ENCODE results near the gene SPEM3.
"Not testable (repeated sequence)": the region's sequence is repeated elsewhere in the genome, so short reads cannot be mapped to it uniquely, and the experiment has no call there.

SPEM3 gene

DNA sequence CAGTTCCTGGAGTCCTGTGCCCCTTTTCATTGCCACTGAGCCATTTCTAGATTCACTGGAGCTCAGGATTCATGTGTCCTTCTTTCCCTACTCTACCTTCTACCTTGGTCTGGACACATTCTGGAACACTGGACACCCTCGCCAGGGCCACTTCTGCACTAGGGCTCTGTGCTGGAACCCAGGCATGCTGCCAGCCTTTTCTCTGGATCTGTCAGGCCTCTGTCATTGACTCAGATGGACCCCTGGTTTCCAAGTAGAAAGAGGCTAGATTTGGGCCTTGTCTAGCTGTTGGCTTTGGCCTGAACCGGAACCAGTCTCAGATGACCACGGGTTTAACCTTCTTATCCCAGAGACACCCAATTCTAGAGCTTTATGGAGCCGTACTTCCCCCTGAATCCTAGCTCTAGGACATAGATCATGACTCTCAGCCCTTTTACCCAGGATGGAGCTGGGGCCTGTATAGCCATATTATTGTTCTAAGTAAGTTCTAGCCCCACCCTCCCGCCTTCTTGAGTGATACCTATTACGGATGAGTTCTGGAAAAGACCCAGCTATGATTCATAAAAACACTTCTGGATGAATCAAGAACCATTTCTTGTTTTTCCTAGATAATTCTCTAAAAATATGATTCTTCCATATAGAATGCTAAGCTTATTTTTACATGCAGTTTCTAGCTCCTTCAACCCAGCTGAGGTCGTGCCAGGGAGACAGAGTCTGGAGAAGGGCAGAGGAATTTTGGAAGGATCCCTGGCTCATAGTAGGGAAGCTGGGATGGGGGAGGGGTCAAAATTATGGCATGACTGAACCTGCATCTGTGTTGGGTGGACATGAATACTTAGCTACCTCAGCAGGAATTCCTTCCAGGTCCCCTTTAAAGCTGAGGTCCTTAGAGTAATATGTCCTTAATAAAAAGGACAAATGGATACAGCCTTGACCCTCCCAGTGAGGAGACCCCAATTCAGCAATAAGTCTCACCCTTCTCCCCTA is 15.1 kb downstream of the SPEM3 start:
- no peak for DNase-seq

DNA sequence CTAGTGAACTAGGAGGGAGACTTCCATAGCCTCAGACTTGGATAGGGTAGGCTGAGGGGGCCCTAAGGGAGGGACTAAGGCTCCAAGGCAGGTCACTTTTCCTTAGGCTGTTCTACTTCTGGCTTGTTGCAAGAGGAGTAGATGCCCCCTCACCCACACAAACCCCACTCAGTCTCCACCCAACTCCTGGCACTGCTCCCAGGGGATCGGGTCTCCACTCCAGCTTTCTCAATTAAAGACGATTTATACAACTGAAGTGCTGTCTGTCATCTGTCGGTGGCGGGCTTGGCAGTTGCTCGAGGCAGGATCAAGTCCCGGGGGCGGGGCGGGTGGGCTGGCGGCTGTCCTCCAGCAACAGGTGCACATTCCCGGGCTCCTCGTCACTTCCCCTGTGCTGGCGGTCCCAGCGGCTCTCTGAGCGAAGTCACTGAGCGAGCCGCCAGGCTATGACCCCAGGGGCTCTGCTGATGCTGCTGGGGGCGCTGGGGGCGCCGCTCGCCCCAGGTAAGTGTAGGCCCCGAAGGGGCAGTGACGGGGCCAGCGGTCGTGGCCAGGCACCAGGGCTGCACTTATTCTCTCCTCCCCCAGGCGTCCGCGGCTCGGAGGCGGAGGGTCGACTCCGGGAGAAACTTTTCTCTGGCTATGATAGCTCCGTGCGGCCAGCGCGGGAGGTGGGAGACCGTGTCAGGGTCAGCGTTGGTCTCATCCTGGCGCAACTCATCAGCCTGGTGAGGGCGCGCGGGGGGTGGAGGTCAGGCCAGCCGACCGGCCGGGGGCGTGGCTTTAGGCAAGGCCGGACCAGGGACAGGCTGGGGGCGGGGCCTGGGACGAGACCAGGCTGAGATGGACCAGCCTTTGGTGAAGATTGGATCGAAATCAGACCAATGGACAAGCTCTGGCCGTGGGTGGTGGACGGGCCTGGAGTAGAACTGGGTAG is 16.3 kb downstream of the SPEM3 start, which contains the start of gene CHRNB1:
TSS of gene CHRNB1 (plus strand) at position 380 of the 937 bp plus-strand sequence. CDS start at position 447, 67 bp downstream.
- no peak for DNase-seq

DNA sequence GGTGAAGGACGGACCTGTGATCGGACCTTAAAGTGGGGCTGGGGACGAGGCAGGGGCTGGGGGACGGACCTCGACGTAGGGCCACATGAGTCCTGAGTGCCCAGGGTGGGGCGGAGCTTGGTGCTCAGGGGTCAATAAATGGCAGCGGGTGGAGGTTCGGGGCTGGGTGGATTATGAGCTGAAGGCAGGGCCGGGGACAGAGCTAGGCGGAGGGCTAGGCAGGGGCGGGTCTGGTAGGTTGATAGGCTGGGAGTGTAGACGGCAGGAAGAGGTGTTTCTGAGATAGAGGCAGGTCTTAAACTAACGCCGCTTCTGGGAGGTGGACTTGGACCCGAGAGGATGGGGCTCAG is 16.9 kb downstream of the SPEM3 start:
- DNase-seq: no peak

DNA sequence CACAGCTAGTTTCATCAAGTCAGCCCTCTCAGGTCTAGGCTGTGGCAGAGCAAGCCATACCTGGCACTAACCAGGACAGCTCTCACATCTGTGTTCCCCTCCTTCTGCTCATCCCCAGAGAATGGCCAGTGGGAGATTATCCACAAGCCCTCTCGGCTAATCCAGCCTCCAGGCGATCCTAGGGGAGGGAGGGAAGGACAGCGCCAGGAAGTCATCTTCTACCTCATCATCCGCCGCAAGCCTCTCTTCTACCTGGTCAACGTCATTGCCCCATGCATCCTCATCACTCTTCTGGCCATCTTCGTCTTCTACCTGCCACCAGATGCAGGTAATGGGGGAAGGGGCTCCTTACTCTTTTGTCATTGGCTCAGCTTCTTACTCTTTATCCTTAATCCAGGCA is 19.8 kb downstream of the SPEM3 start:
- DNase-seq: no peak

DNA sequence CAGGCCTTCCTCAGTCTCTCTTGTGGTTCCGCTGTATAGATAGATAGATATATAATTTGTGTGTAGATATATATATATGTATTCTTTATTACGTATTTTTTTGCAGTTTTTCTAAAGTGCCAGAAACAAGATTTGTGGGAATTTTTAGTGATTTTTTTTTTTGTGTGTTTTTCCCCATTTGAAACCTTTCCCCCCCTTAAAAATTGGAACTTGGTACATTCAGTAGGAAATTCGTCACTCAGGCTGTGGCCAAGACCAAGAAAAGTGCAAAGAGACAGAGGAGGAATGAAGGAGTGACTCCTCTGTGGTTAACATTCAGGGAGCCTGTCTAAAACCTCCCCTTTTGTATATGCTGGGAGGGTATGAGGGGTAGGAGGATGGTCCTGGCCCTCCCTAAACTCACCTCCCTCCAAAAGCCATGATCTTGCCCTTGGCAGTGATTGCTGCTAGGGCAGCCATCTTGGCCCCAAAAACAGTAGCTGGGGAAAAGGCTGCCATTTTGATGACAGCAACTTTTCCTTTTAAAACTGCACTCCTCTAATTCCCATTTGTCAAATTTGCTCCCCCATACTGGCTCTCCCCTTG is 31.4 kb downstream of the SPEM3 start:
- DNase-seq: no peak

DNA sequence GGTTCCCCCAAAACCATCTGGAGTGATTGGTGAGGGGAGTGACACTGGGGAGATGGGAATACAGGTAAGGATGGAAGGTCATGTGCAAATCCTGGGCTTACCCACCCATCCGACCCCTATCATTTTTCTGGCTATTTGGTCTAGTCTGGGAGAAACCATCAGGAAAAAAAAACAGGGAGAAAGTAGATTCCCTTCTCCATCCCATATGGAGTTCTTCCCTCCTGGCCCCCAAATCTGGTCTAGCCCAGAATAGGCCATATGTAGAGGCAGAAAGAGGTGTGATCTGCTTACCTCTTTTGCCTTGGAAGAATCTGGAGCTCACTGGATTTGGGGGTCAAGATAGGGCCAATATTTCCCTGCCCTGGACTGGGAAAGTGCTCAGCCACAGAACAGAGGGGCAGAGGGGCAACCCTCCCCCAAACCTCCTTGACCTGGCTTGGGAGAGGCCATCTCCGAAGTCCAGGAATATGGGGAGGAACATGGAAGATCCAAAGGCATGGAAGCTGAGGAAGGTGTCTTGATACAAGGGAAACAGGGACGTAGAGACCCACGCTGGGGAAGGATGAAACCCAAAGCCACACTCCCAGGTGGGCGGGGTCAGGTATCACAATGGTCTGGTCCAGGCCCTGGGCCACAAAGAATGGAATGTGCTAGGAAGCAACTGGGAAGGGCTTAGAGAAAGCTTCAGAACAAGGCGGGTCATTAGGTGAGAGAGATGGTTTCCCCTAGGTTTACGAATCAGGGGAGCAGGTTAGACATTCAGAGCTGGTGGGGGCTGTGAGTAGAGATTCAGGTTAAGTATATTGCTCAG is 32.4 kb downstream of the SPEM3 start:
- DNase-seq: no peak

DNA sequence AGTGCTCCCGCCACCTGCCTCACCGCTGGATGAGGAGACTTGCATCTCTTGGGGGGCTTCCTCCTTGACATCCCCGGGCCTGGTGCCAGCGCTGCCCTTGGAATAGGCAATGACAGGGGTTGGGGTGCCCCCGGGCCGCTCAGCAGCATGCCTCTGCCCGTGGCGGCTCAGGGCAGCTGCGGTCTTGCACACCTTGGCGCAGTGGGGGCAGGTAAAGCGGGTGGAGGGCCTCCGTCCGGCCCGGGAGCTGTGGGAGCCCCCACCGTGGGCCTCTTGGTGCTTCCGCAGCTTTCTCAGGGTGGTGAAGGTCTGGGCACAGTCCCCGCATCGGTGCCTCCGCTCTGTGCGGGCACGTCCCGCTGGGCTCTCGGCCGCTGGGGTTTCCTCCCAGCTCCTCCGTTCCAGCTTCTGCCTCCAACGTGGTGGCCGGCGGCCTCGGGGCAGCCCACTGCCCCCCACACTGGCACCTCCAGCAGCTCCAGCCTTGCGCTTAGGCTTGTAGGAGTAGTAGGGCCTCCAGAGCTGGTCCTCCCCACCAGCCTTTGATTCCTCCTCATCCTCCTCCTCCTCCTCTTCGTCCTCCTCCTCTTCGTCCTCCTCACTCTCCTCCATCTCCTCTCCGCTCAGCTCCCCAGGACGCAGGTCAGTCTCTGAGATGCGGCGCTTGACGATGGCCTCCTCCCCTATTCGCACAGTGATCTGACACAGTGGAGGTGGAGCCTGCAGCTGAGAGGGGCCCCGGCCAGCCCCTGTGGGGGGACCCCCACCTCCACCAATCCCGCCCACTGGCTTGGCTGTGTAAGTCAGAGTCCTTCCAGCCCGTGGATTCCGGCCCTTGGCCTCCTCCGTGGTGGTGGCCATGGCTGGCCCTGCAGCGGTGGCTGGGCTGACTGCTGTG is 34.1 kb downstream of the SPEM3 start:
- DNase-seq: no peak

DNA sequence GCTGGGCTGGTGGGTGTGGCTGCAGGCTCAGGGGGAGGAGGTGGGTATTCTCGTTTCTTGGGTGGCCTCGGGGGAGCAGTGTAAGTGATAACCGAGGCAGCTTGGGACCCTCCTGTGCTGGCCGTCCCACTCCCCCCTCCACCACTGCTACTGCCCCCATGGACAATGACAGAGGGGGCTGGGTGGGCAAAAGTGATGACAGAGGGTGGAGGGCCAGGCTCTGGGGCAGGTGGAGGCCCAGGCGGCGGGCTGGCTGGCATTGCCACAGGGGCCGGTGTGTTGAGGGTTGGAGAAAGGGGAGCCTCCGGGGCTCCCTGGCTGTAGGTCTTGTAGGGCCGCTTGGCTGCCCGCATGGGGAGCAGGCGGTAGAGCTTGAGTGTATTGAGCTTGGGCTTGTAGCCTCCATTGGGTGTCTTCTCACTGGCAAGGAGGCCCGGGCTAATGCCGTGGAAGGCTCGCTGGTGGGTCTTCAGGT is 34.8 kb downstream of the SPEM3 start:
- DNase-seq: no peak

DNA sequence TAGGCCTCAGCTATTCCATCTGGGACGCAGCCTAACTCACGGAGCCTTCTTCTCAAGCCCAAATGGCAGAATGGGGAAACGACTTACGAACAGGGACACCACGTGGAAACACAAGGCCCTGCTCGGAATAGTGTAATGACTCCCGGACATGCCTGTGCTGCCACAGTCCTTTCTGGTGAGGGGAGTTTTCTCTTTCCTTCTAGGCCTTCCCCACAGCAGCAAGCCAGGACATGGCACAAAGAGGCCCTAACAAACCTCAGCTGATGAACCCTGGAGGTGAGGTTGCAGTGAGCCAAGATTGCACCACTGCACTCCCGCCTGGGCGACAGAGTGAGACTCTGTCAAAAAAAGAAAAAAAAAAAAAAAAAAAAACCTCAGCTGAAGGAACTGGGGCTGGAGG is 35.4 kb downstream of the SPEM3 start:
- DNase-seq: no peak

DNA sequence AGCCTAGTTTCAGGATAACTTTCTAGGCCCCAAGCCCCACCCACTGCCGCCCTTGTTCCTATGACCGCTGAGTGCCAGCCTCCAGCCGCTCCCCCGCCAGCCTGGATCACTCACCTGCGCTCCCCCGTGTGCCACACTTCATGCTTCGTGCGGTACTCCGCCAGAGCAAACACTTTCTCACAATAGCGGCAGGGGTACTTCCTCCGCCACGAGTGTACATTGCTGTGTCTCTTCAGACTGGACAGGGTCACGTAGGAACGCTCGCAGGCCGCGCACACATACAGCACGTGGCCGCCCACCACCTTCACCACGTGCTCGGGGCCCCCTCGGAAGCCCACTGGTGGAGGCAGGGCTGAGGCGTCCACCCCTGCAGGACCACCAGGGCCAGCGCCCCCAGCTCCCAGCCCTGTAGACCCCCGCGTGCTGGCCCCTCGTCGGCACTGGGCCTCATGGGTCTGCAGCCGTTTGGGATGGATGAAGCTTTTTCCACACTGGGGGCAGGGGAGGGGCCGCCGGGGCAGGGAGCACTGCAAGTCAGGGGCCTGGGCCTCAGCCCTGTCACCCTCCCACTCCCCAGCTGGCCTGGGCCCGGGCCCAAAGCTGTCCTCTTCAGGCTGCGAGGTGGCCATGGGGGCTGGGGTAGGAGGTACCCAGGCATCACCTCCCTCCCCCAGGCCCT is 37.1 kb downstream of the SPEM3 start:
- DNase-seq: no peak

DNA sequence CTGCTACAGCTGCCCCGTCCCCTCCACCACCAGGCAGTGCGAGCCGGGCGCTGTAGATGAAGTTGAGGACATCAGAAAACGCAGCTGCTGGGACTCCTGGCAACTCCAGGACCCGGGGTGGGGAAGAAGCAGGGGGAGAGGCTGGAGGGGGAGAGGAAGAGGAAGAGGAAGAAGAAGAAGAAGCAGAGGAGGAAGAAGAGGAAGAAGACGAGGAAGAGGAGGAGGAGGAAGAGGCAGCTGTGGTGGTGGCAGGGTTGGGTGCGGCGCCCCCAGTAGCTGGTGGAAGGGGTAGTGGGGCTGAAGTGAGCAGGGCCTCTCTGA is 37.6 kb downstream of the SPEM3 start:
- DNase-seq: no peak

DNA sequence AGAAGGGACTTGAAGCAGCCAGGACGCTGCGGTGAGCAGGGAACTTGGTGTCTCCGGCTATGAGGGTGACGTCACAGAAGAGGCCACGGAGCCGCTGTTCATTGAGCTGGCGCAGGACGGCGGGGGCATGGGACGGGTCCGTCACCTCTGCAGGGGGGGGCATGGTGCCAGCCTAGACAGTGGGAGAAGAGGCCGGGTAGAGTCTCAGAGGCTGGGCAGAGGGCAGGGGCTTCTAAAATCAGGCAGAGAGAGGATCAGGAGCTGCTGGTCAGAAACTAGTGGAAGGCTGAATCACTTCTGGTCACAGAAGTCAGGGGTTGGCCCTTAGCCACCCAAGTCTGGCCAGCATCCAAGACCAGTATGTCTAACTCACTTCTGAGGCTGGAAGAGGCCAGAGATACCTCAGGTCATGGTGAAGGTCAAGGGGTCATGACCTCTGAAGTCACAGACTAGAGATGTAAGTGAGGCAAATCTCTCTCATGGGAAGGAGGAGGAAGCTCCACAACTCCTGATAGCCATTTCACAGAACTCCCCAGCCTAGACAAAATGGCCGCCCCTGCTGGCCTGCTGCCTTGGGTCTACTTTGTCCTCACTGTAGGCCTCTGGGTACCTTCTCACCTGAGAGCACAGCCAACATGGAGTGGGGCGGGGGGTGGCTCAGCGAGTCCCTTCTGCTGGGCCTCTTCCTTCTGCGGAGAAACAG is 38.1 kb downstream of the SPEM3 start:
- no peak for DNase-seq

DNA sequence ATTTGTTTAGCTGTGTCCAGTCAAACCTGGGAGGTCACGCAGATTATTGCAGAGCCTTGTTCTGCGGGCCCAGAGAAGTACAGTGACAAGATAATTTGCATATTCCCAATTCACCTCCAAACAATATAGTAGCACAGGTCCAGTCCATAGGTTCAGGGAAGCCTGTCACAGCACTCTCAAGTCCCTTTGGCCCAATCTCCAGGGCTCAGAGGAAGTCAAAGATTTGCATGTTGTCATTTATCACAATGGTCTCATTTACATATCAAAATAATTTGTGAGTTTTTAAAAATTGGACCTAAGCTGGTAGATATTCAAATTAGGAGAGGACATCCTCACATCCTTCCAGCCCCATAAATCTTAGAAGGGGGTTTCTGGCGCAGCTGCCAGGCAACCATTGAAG is 38.8 kb downstream of the SPEM3 start:
- DNase-seq: no peak

DNA sequence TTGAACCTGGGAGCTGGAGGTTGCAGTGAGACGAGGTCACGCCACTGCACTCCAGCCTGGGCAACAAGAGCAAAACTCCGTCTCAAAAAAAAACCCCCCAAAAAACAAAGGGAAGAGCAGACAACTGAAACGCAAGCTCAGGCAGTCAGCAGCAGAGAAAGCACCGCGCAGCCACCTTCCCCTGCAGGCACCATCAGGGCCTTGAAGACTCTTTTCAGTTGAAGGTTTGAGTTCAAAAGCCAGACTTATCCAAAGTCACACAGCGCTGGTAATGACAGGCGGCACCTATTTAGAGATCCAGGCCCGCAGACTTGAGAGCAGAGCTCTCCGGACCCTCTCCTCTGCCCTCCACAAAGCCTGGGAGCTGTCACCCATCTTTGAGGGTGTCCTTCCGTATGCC is 39.6 kb downstream of the SPEM3 start:
- DNase-seq: no peak

DNA sequence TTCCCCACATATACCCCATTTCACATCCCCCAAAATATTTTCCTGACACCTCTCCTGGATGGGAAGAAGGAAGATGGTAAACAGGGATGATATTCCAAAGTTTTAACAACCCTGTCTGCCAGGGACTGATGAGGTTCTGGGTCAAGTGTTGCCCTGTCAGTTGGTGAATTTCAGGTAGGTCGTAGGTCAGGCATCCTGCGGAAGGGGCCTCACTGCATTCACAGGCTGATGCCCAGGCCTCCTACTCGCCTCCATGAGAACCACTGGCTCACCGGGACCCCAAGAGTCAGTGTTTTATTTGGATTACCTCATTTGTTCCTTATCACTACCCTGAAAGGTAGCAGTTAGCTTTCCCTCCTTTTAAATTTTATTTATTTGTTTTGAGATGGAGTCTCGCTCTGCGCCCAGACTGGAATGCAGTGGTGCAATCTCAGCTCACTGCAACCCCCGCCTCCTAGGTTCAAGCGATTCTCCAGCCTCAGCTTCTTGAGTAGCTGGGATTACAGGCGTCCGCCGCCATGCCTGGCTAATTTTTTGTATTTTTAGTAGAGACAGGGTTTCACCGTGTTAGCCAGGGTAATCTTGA is 40.2 kb downstream of the SPEM3 start:
- DNase-seq: no peak

DNA sequence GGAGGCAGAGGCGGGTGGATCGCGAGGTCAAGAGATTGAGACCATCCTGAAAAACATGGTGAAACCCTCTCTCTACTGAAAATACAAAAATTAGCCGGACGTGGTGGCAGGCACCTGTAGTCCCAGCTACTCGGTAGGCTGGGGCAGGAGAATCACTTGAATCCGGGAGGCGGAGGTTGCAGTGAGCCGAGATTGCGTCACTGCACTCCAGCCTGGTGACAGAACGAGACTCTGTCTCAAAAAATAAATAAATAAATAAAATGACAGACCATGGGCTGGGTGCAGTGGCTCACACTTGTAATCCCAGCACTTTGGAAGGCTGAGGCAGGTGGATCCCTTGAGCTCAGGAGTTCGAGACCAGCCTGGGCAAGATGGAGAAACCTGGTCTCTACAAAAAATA is 41.2 kb downstream of the SPEM3 start:
- DNase-seq: not testable (repeated sequence)

DNA sequence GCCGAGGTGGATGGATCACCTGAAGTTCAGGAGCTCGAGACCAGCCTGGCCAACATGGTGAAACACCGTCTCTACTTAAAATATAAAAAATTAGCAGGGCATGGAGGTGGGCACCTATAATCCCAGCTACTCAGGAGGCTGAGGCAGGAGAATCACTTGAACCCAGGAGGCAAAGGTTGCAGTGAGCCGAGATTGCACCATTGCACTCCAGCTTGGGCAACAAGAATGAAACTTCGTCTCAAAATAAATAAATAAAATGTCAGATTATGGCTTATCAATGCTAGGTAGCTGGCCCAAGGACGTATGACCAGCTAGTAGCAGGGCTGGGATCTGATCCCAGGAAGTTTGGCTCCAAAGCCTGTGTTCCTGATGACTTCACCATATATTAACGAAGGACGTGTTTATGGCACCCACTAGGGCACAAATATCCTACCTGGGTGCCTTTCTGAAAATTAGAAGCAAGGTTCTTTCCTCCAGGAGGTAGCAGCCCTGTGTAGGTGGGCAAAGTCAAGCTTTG is 41.9 kb downstream of the SPEM3 start:
- DNase-seq: not testable (repeated sequence)

DNA sequence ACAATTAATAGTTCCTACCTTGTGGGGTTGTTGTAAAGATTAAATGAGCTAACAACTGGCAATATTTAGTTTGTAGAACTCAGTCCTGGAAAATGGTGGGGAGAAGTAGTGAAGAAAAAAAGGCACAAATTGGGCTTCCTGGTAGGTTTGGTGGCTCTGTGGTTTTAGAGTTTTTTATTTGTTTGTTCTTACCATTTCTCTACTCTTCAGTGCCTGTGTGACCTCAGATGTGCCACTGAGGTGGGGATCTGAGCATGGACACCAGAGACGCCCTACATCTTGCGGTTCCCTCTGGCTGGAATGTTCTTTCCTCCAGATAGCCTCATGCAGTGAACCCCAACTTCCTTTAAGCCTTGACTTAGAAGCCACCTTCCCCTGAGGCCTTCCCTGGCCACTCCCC is 43.1 kb downstream of the SPEM3 start:
- no peak for DNase-seq

DNA sequence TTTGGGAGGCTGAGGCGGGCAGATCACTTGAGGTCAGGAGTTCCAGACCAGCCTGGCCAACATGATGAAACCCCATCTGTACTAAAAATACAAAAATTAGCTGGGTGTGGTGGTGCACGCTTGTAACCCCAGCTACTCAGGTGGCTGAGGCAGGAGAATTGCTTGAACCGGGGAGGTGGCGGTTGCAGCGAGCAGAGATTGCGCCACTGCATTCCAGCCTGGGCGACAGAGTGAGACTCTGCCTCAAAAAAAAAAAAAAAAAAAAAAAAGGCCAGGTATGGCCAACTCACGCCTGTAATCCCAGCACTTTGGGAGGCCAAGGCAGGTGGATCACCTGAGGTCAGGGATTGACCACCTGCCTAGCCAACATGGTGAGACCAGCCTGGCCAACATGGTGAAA is 46.1 kb downstream of the SPEM3 start:
- not testable (repeated sequence) for DNase-seq

Data from NCI-H1694 treated with DMSO at 0.1 percent for 48 hours (cell line).